ENCODE data around the gene UNK.

DNA sequence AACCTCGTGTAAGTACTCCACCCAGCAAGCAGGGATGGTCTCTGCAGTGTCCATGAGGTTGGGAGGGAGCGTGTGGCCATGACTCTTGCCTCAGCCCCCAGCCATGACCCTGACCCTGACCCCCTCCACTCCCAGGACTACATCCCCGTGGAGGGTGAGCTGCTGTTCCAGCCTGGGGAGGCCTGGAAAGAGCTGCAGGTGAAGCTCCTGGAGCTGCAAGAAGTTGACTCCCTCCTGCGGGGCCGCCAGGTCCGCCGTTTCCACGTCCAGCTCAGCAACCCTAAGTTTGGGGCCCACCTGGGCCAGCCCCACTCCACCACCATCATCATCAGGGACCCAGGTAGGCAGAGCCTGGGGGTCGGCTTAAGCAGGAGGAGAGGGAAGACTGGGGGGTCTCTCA is 35.9 kb upstream of the UNK start:
- TF ChIP-seq CTCF (conservative IDR thresholded peaks at IDR 0.05 in 1 of 2, IDR thresholded peaks at IDR 0.05 in 1 of 2; ENCODE audit: low read depth in 1 of 2, low read length in 2 of 2) (no peak), EZH2 (IDR thresholded peaks at IDR 0.05; ENCODE audit: low read length, missing control alignments) (no peak)
